GM15510 (cell line): ENCODE data around the gene OR4F15.

ENCODE experiments used
- POLR2A ChIP-seq: IDR thresholded peaks from 3 replicates; pipeline ENCODE4 v1.6.1; 2011; ENCODE audit warnings: borderline replicate concordance; ENCODE audit not compliant: insufficient read length; ENCODE audit errors: extremely low read depth

The OR4F15 gene

DNA sequence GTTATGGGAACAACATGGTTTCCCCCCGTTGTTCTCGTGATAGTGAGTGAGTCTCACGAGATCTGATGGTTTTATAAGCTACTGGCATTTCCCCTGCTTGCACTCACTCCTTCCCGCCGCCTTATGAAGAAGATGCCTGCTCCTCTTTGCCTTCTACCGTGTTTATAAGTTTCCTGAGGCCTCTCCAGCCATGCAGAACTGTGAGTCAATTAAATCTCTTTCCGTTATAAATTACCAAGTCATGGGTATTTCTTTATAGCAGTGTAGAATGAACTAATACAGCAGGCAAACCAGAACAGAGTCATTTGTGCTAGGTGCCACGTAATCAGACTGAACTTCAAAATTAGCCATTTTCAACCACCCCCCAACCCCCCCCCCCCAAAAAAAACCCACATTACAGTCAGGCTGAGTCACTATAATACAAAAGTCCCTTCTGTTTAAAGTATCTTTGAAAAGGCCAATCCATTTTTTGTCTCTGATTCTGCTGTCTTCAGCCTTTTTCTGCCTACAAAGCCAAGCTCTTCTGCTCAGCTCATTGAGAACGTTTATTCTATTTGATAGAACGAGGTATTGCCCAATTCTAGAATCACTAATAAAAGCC lies 4.6 kb upstream of the OR4F15 start:
- TF ChIP-seq POLR2A = no peak

DNA sequence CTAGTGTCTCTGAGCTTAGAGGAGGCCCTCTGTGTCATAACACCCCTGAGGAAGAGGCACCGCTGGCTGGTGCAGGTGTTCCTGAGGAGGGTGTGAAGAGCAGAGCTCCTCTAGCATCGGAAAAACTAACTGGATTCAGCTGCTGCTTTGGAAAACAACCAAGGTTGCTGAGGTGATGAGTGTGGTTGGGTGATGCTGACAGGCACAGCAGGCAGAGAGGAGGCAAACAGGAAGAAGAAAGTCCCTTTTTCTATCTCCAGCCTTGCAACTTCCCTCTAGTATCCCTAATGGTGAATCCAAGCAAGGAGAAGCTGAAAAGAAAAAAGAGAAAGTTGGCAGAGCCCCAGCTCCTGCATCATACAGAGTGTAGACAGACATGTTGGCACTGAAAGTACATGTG lies 3.8 kb upstream of the OR4F15 start:
- TF ChIP-seq POLR2A = no peak

- no peak for TF ChIP-seq POLR2A
Observed at GRCh38 chr15:101810456-101810855, 1.5 kb upstream of the OR4F15 start.

DNA sequence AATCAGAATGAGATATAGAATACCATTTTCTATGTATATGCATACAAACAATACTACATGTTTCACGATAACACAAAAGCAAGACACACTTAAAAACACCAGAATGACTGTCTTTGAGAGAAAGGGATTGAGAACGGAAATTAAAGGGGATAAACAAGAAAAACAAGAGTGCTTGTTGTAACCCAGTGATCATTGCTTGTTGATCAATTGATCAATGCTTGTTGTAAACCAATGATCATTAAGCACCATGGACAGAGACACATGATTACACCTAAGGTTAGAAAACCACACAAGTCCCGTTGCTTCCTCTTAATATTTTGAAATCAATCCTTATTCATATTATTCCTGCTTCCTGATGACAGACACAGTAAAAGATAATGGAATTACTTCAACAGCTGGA lies 1.1 kb upstream of the OR4F15 start:
- TF ChIP-seq POLR2A = no peak

GRCh38 chr15:101813803-101814534 lies 2.0 kb downstream of the OR4F15 start:
- no peak for TF ChIP-seq POLR2A

DNA sequence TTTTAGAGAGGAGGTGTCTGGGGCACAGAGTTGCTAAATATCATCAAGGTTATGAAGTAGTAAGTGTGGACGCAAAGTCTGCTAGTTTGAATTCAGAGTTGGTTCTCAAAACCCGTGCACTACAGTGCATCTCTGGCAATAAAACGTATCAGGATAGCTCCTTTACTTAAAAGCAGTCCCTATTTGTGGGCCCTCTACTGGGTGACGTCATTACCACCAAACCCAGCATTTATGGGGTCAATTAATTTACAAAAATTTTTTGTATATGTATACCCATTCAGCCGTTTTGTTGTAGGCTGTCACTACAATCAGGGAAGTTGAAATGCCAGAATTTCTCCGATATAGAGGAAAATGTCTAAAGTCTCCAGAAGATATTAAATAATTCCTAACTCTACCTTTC lies 8.8 kb downstream of the OR4F15 start:
- no peak for TF ChIP-seq POLR2A

GRCh38 chr15:101827257-101827656 lies 15.3 kb downstream of the OR4F15 start:
- TF ChIP-seq POLR2A = no peak

DNA sequence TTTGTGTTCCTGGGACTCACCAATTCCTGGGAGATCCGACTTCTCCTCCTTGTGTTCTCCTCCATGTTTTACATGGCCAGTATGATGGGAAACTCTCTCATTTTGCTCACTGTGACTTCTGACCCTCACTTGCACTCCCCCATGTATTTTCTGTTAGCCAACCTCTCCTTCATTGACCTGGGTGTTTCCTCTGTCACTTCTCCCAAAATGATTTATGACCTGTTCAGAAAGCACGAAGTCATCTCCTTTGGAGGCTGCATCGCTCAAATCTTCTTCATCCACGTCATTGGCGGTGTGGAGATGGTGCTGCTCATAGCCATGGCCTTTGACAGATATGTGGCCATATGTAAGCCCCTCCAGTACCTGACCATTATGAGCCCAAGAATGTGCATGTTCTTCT lies 16.8 kb downstream of the OR4F15 start:
- no peak for TF ChIP-seq POLR2A

- no peak for TF ChIP-seq POLR2A
Observed at GRCh38 chr15:101841656-101842055, 29.7 kb downstream of the OR4F15 start.

- TF ChIP-seq POLR2A = no peak
Observed at GRCh38 chr15:101844916-101845315, 32.9 kb downstream of the OR4F15 start.

- no peak for TF ChIP-seq POLR2A
Observed at GRCh38 chr15:101852356-101852755, 40.4 kb downstream of the OR4F15 start.
